ENCODE measurements around the gene TSC1.

TSC1 gene

DNA sequence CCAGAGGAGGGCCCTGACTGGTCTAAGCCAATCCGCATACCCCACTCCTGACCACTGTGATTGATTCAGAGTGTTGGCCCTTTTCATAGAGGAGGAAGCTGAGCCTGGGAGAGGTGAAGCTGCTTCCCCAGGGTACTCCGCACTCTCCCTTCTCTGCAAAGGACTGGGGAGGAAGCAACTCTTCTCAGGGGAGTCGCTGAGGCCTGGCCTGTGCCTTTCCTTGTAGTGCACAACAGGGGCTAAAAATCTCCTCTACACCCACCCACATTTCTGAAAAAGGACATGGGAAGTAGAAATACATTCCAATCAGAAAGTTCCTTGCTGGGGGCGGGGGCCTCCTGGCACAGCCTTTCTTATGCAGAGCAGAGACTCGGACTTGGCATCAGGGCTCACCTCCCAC, 88.5 kb downstream of the TSC1 start:
- in situ Hi-C loops (cut with HindIII; ENCODE audit: low pct_unique_long_range_greater_than_20kb, low sequenced_read_pairs), result no loop called here

GRCh38 chr9:132854832-132855231, 89.6 kb downstream of the TSC1 start:
- no peak for TF ChIP-seq JUND (IDR thresholded peaks at IDR 0.05; ENCODE audit: low read depth)
- DNase-seq (ENCODE audit: low read depth in 1 of 2, low spot score in 1 of 2), result no peak
- in situ Hi-C loops (cut with HindIII; ENCODE audit: low pct_unique_long_range_greater_than_20kb, low sequenced_read_pairs), result no loop called here

More for the DNA sequence above, 88.5 kb downstream of the TSC1 start:
- DNase-seq (ENCODE audit: low read depth in 1 of 2, low spot score in 1 of 2), result no peak
- TF ChIP-seq JUND (IDR thresholded peaks at IDR 0.05; ENCODE audit: low read depth), result no peak

DNA sequence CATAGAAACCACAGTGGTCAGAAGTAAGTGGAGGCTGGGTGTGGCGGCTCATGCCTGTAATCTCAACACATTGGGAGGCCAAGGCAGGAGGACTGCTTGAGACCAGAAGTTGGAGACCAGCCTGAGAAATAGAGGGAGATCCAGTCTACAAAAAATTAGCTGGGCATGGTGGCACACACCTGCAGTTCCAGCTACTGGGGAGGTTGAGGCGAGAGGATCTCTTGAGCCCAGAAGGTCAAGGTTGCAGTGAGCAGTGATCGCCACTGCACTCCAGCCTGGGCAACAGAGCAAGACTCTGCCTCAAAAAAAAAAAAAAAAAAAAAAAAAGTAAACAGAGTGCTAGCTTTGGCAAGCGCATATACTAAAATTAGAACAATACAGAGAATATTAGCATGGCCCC, 90.9 kb downstream of the TSC1 start:
- no peak for TF ChIP-seq JUND (IDR thresholded peaks at IDR 0.05; ENCODE audit: low read depth)
- DNase-seq (ENCODE audit: low read depth in 1 of 2, low spot score in 1 of 2), result no peak
- in situ Hi-C loops (cut with HindIII; ENCODE audit: low pct_unique_long_range_greater_than_20kb, low sequenced_read_pairs), result no loop called here

DNA sequence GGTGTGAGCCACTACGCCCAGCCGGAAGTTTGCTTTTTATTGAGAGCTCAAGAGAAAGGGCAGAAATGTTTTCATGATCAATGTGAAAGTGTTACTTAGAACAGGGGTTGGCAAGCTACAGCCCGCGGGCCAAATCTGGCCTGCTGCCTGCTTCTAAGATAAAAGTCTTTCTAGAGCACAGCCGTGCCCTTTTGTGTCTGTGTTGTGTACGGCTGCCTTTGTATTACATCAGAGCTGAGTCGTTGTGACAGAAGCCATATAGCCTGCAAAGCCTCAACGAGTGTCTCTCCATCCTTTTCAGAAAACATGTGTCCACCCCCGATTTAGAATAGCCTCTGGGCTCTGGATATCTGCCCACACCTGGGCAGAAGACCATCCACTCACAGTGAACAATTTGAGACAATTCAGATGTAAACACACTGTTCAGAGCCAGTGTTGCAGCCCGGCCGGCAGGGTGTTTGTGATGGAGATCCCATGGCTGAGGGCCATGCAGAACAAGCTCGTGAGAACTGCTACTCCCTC, 95.2 kb downstream of the TSC1 start:
- no peak for TF ChIP-seq JUND (IDR thresholded peaks at IDR 0.05; ENCODE audit: low read depth)
- in situ Hi-C loops (cut with HindIII; ENCODE audit: low pct_unique_long_range_greater_than_20kb, low sequenced_read_pairs), result no loop called here

DNA sequence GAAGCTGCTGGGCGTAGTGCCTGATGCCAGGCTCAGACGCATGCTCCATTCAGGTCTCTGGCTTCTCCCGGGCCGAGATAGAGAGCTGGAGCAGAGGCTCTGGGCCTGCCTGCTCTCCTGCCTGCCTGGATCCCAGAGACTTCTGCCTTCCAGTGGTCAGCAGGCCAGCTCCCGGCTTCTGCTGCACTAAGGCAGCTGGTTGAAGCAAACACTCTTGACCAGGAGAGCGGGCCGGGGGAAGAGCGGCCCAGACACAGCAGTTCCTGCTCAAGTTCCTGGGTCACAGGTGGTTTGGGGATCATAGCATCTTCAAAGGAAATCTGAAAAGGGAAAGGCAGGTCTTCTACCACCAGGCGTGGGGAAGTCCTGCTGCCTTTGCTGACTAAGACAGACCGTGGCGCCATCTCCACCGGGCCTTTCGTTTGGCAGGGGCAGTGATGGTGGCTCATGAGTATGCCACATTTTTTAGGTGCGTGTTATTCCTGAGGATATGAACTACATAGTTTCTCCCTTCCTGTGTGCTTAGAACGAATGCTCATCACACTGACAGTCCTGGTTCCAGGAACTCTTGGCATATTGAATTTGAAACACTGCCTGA, 97.4 kb downstream of the TSC1 start:
- no peak for DNase-seq (ENCODE audit: low read depth in 1 of 2, low spot score in 1 of 2)
- in situ Hi-C loops (cut with HindIII; ENCODE audit: low pct_unique_long_range_greater_than_20kb, low sequenced_read_pairs), result no loop called here
- no peak for TF ChIP-seq JUND (IDR thresholded peaks at IDR 0.05; ENCODE audit: low read depth)

More for the DNA sequence above, 95.2 kb downstream of the TSC1 start:
- no peak for DNase-seq (ENCODE audit: low read depth in 1 of 2, low spot score in 1 of 2)

DNA sequence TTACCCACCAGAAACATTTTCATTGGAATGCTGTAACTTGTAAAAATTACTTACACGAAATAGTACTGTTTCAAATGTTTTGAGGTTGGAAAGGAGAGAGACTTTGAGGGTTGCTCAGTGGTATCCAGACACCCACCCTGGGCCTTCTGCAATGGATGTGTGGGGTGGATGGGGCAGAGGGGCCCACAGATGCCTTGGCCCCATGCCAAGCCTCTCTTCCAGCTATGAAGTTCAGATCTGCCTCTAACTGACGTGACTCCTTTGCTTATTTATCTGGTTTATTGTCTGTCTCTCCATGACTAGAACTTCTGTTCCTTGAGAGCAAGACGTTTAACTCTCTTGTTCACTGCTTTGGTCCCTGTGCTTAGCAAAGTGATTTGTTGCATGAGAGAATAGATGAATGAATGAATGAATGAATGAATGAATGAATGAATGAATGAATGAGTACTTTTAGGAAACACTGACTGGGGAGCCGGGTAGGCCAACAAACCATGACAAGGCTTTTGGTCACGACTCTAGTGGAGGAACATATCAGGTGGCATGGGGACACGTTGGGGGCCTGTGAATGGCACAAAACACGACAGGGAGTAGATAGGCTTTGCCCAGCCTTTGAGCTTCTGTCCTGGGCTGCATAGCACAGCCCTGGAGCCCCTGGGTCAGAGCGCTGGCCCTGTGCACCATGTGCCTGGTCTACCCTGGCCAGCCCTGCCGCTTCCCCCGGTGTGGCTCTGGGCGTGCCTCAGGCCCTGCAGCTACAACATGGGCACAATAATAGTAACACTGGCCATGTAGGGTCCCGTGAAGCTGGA, 98.1 kb downstream of the TSC1 start:
- DNase-seq (ENCODE audit: low read depth in 1 of 2, low spot score in 1 of 2), result no peak
- no peak for TF ChIP-seq JUND (IDR thresholded peaks at IDR 0.05; ENCODE audit: low read depth)
- in situ Hi-C loops (cut with HindIII; ENCODE audit: low pct_unique_long_range_greater_than_20kb, low sequenced_read_pairs), result no loop called here

- peak; percentile 49 to 57 for DNase-seq (ENCODE audit: low read depth in 1 of 2, low spot score in 1 of 2)
- no peak for TF ChIP-seq JUND (IDR thresholded peaks at IDR 0.05; ENCODE audit: low read depth)
- in situ Hi-C loops (cut with HindIII; ENCODE audit: low pct_unique_long_range_greater_than_20kb, low sequenced_read_pairs), result no loop called here
Measured at GRCh38 chr9:132842124-132843044, 102.0 kb downstream of the TSC1 start.
